Measurements from ENCODE around the gene SARDH.

- TF ChIP-seq CTCF (IDR thresholded peaks at IDR 0.05; ENCODE audit: extremely low read depth in 1 of 2, insufficient read depth in 1 of 2, low read depth in 1 of 2, low read length in 2 of 2): no peak
- no peak for TF ChIP-seq POLR2A (IDR thresholded peaks at IDR 0.05; ENCODE audit: low read depth, low read length)
- no peak for TF ChIP-seq POLR2AphosphoS5 (IDR thresholded peaks at IDR 0.05; ENCODE audit: insufficient read depth, low read depth, low read length)
- TF ChIP-seq EZH2 (IDR thresholded peaks at IDR 0.05; ENCODE audit: borderline replicate concordance, low read depth, low read length, severe bottlenecking): no peak
- no peak for TF ChIP-seq FOS (IDR thresholded peaks at IDR 0.05; ENCODE audit: borderline replicate concordance, insufficient read depth, low read length)
- TF ChIP-seq JUN (IDR thresholded peaks at IDR 0.05; ENCODE audit: borderline replicate concordance, insufficient read depth, insufficient read length, low read depth): no peak
- TF ChIP-seq MAX (IDR thresholded peaks at IDR 0.05; ENCODE audit: insufficient read depth, insufficient read length): no peak
These were observed 7.0 kb downstream of the SARDH start for GRCh38 chr9:133730994-133731715.
